H7 (cell line): ENCODE measurements around the gene P2RY6. TPM values are rescaled to one million over a fixed set of nuclear protein-coding genes. Genes with fewer than 3 reads are reported as not detected.

Experiments
- DNase-seq: peaks from one replicate; pipeline ENCODE4 v3.0.0; 2012
- H3K27me3 ChIP-seq: 2 replicates; pipeline ENCODE4 v1.6.0; 2011; ENCODE audit warnings: mild to moderate bottlenecking, low read length; ENCODE audit not compliant: control insufficient read depth, insufficient read depth
- H3K36me3 ChIP-seq: replicated peaks from 2 replicates; pipeline ENCODE4 v1.5.1; 2011; ENCODE audit warnings: low read length; ENCODE audit not compliant: control insufficient read depth, insufficient read depth
- H3K4me3 ChIP-seq: 2 replicates; pipeline ENCODE4 v1.5.1; 2011; ENCODE audit warnings: low read depth, mild to moderate bottlenecking, control low read depth, low read length, moderate library complexity; ENCODE audit not compliant: insufficient read depth
- total RNA-seq: library from RNA; depleted of rRNA; stranded (reverse); fragments of >200 nt; shearing (Covaris generic); gene quantifications from 2 replicates; pipeline ENCODE4 v1.2.3, GENCODE V29; 2014

P2RY6 gene
- total RNA-seq, 1 experiment from 2014 or later: 0.66 TPM

- no peaks in the 10 kb centered on the region for H3K36me3 ChIP-seq
- H3K4me3 ChIP-seq: no peak overlapping the region
- peak; percentile 96 for DNase-seq
- peaks cover 3% of the 10 kb centered on the region for H3K27me3 ChIP-seq
These were observed 17.0 kb downstream of the P2RY6 start for GRCh38 chr11:73288873-73289707.

- Histone ChIP-seq H3K4me3 (no peak overlapping the region), H3K36me3 (no peaks in the 10 kb centered on the region), H3K27me3 (peaks cover 3% of the 10 kb centered on the region)
- no peak for DNase-seq
These were observed 18.4 kb downstream of the P2RY6 start for GRCh38 chr11:73290536-73290935.

- Histone ChIP-seq H3K36me3 (no peaks in the 10 kb centered on the region), H3K27me3 (peaks cover 3% of the 10 kb centered on the region), H3K4me3 (no peak overlapping the region)
- DNase-seq: no peak
These were observed 19.1 kb downstream of the P2RY6 start for GRCh38 chr11:73291196-73291595.

- no peaks in the 10 kb centered on the region for H3K36me3 ChIP-seq
- H3K4me3 ChIP-seq: no peak overlapping the region
- no peak for DNase-seq
- peaks cover 3% of the 10 kb centered on the region for H3K27me3 ChIP-seq
These were observed 19.8 kb downstream of the P2RY6 start for GRCh38 chr11:73291781-73292524.

DNA sequence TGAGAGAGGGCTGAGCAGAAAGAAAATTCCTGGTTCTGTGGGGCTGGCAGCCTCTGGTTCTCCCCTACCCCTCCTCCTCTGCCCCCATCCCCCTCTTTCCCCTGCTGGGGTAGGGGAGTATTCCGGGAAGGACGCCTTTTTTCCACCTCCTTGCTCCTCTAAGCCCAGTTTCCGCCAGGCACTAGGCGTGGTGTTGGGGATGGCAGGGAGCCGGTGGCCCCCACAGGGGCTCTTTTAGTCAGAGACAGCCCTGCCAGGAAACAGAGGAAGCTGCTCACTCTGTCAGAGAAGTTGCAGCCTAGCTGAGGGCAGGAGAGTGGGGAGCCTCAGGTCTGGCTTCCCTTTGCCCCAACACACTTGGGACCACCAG lies 20.4 kb downstream of the P2RY6 start:
- peaks cover 3% of the 10 kb centered on the region for H3K27me3 ChIP-seq
- DNase-seq: peak; percentile 63
- H3K36me3 ChIP-seq: no peaks in the 10 kb centered on the region
- H3K4me3 ChIP-seq: no peak overlapping the region

- no peak overlapping the region for H3K4me3 ChIP-seq
- DNase-seq: no peak
- peaks cover 3% of the 10 kb centered on the region for H3K27me3 ChIP-seq
- no peaks in the 10 kb centered on the region for H3K36me3 ChIP-seq
These were observed 21.3 kb downstream of the P2RY6 start for GRCh38 chr11:73293356-73293936.

DNA sequence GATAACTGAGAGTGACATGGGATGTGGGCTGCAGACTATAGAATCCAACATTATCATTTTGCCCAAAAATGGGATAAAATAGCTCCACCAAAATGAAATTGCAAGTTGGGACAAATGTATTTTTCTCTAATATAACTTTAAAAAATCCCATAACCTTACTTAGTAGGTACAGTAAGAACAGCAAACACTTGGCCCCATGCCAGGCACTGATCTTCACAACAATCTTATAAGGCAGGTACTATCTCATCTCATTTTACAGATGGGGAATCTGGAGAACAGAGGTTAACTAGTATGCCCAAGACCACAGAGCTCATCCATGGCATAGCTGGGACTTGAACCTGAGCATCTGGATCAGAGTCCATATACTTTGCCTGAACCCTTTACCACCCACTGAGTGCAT lies 22.5 kb downstream of the P2RY6 start:
- Histone ChIP-seq H3K36me3 (no peaks in the 10 kb centered on the region), H3K4me3 (no peak overlapping the region), H3K27me3 (peaks cover 3% of the 10 kb centered on the region)
- no peak for DNase-seq

GRCh38 chr11:73295241-73295995 lies 23.3 kb downstream of the P2RY6 start:
- Histone ChIP-seq H3K36me3 (no peaks in the 10 kb centered on the region), H3K27me3 (peaks cover 3% of the 10 kb centered on the region), H3K4me3 (no peak overlapping the region)
- peak; percentile 91 for DNase-seq

- Histone ChIP-seq H3K36me3 (no peaks in the 10 kb centered on the region), H3K4me3 (no peak overlapping the region), H3K27me3 (peaks cover 3% of the 10 kb centered on the region)
- DNase-seq: no peak
These were observed 23.8 kb downstream of the P2RY6 start for GRCh38 chr11:73295996-73296318.

DNA sequence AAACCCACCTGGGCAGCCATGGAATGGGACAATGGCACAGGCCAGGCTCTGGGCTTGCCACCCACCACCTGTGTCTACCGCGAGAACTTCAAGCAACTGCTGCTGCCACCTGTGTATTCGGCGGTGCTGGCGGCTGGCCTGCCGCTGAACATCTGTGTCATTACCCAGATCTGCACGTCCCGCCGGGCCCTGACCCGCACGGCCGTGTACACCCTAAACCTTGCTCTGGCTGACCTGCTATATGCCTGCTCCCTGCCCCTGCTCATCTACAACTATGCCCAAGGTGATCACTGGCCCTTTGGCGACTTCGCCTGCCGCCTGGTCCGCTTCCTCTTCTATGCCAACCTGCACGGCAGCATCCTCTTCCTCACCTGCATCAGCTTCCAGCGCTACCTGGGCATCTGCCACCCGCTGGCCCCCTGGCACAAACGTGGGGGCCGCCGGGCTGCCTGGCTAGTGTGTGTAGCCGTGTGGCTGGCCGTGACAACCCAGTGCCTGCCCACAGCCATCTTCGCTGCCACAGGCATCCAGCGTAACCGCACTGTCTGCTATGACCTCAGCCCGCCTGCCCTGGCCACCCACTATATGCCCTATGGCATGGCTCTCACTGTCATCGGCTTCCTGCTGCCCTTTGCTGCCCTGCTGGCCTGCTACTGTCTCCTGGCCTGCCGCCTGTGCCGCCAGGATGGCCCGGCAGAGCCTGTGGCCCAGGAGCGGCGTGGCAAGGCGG lies 24.5 kb downstream of the P2RY6 start:
- no peak for DNase-seq
- no peak overlapping the region for H3K4me3 ChIP-seq
- peaks cover 3% of the 10 kb centered on the region for H3K27me3 ChIP-seq

GRCh38 chr11:73297231-73297590 lies 25.1 kb downstream of the P2RY6 start:
- no peaks in the 10 kb centered on the region for H3K36me3 ChIP-seq
- peaks cover 2% of the 10 kb centered on the region; the same call in 1 of the 2 replicates for H3K27me3 ChIP-seq
- DNase-seq: no peak
- no peak overlapping the region for H3K4me3 ChIP-seq

More for the DNA sequence above, 24.5 kb downstream of the P2RY6 start:
- no peaks in the 10 kb centered on the region for H3K36me3 ChIP-seq

- Histone ChIP-seq H3K4me3 (no peak overlapping the region), H3K36me3 (no peaks in the 10 kb centered on the region)
- no peak for DNase-seq
These were observed 25.6 kb downstream of the P2RY6 start for GRCh38 chr11:73297702-73298101.

DNA sequence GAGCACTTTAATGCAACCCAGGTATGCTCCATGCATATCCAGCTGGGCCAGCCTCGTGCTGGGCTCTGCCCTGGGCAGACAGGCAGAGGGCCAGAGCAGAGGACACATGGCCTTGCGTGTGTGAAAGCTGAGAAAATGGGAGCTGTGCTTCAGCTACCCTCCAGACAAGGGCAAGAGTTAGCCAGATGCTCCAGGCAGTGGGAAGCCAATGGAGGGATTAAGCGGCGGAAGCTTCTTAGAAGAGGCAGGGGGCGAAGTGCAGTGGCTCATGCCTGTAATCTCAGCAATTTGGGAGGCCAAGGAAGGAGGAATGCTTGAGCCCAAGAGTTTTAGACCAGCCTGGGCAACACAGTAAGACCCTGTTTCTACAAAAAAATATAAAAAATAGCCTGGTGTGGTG lies 26.1 kb downstream of the P2RY6 start:
- H3K27me3 ChIP-seq: peaks cover 2% of the 10 kb centered on the region; the same call in 1 of the 2 replicates
- no peaks in the 10 kb centered on the region for H3K36me3 ChIP-seq
- no peak overlapping the region for H3K4me3 ChIP-seq
- no peak for DNase-seq

More at GRCh38 chr11:73297702-73298101, 25.6 kb downstream of the P2RY6 start:
- peaks cover 2% of the 10 kb centered on the region; the same call in 1 of the 2 replicates for H3K27me3 ChIP-seq

DNA sequence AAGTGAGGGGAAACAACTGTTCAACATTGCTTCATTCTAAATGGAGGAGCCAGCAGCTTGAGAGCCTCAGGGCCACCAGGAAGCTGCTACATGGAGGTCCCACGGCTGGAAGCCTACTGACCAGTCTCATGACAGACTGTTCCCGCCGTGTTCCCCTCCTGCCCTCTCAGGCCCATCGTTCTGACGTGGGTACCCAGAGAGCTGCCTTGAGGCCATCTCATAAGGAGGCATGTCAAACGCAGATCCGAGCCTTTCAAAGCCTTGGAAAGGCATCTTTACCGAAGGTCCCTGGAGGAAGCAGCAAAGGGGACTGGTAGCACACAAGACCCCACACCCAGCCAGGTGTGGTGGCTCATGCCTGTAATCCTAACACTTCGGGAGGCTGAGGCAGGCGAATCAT lies 27.6 kb downstream of the P2RY6 start:
- H3K27me3 ChIP-seq: no peaks in the 10 kb centered on the region; the same call in 1 of the 2 replicates
- no peaks in the 10 kb centered on the region for H3K36me3 ChIP-seq
- H3K4me3 ChIP-seq: no peak overlapping the region
- no peak for DNase-seq
